ENCODE data around the gene HOMER3.
"Not testable (repeated sequence)": the region's sequence is repeated elsewhere in the genome, so short reads cannot be mapped to it uniquely, and the experiment has no call there.

DNA sequence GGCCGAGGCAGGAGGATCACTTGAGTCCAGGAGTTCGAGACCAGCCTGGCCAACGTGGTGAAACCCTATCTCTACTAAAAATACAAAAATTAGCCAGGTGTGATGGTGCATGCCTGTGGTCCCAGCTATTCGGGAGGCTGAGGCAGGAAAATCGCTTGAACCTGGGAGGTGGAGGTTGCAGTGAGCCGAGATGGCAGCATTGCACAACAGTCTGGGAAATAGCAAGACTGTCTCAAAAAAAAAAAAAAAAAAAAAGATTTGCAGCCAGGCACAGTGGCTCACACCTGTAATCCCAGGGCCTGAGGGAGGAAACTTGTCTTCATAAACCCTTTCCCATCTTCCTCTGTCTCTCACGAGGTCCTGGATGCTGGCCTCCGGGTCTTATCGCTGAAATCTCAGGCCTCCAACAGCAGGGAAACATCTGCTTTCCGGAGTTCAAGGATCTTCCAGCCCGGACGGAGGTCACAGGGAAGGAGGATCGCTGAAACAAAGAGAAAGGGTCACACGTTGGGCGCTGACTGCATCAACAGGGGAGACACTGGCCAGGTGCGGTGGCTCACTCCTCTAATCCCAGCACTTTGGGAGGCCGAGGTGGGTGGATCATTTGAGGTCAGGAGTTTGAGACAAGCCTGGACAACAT is 11.5 kb upstream of the HOMER3 start:
- TF ChIP-seq, protein P1, sequence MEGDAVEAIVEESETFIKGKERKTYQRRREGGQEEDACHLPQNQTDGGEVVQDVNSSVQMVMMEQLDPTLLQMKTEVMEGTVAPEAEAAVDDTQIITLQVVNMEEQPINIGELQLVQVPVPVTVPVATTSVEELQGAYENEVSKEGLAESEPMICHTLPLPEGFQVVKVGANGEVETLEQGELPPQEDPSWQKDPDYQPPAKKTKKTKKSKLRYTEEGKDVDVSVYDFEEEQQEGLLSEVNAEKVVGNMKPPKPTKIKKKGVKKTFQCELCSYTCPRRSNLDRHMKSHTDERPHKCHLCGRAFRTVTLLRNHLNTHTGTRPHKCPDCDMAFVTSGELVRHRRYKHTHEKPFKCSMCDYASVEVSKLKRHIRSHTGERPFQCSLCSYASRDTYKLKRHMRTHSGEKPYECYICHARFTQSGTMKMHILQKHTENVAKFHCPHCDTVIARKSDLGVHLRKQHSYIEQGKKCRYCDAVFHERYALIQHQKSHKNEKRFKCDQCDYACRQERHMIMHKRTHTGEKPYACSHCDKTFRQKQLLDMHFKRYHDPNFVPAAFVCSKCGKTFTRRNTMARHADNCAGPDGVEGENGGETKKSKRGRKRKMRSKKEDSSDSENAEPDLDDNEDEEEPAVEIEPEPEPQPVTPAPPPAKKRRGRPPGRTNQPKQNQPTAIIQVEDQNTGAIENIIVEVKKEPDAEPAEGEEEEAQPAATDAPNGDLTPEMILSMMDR (IDR thresholded peaks at IDR 0.05): not testable (repeated sequence)
- TF ChIP-seq POLR2AphosphoS5 (IDR thresholded peaks at IDR 0.05; ENCODE audit: low read depth, low read length): not testable (repeated sequence)

Data from Panc1 (cell line).